GM12875 (cell line): Measurements from ENCODE around the gene SULT1C4.

Source experiments
- H3K4me3 ChIP-seq: one replicate; pipeline ENCODE4 v1.5.1; 2011; ENCODE audit warnings: low read depth, low read length, control low read depth
- TF ChIP-seq, protein P1 (sequence below): IDR thresholded peaks from 2 replicates; pipeline ENCODE4 v1.5.1; 2011; ENCODE audit warnings: low read depth, mild to moderate bottlenecking, control low read depth, inconsistent platforms, low read length, moderate library complexity, borderline replicate concordance; ENCODE audit not compliant: insufficient read depth

The SULT1C4 gene

DNA sequence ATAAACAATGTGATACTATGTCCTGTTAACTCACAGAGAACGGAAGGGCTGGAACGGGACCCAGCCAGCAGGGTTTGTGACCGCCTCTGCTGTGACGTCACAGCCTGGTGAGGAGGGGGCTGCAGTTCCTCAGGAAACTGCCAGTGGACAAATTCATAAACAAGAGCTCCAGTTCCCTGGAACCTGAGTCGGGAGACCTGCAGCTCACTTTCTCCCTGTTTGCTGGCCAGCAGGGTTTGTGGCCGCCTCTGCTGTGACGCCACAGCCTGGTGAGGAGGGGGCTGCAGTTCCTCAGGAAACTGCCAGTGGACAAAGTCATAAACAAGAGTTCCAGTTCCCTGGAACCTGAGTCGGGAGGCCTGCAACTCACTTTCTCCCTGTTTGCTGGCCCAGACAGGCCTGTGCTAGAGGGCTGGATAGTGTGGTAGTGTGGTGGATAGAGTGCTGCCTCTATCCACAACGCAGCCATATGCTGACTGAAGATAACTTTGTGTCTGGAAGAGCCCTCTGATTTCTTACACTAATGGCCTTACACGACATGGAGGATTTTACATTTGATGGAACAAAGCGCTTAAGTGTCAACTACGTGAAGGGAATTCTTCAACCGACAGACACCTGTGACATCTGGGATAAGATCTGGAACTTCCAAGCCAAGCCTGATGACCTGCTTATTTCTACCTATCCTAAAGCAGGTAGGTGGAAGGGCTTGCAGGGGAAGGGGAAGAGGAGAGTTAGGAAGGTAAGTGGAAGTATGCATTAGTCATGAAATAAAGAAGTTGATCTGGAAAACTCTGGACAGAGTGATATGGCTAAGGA, at the start of gene SULT1C4:
Gene SULT1C4 (plus strand): TSS at position 140 of the 816 bp plus-strand sequence. CDS start 384 bp downstream, at position 524.
- no peak within 1 kb of the TSS for H3K4me3 ChIP-seq
- TF ChIP-seq, protein P1, sequence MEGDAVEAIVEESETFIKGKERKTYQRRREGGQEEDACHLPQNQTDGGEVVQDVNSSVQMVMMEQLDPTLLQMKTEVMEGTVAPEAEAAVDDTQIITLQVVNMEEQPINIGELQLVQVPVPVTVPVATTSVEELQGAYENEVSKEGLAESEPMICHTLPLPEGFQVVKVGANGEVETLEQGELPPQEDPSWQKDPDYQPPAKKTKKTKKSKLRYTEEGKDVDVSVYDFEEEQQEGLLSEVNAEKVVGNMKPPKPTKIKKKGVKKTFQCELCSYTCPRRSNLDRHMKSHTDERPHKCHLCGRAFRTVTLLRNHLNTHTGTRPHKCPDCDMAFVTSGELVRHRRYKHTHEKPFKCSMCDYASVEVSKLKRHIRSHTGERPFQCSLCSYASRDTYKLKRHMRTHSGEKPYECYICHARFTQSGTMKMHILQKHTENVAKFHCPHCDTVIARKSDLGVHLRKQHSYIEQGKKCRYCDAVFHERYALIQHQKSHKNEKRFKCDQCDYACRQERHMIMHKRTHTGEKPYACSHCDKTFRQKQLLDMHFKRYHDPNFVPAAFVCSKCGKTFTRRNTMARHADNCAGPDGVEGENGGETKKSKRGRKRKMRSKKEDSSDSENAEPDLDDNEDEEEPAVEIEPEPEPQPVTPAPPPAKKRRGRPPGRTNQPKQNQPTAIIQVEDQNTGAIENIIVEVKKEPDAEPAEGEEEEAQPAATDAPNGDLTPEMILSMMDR = no peak

DNA sequence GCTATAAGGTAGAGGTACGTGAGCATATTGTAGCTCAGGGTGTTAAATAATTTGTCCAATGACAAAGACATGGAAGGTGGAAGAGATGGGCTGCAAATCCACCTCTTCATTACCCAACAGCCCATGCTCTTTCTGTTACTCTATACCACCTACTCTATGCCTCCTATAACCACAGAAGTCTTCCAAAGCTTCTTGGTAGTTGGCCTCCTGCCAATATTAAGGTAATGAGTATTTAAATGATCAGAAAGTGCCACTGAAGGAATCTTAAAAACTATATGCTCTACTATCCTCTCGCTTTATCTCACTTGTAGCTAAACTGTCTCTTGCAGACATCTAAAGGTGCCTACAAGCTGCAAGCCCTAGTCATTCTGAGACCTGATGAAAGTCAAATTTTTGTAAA, 48.0 kb upstream of the SULT1C4 start:
- TF ChIP-seq, protein P1 = no peak
- no peak overlapping the region for H3K4me3 ChIP-seq

DNA sequence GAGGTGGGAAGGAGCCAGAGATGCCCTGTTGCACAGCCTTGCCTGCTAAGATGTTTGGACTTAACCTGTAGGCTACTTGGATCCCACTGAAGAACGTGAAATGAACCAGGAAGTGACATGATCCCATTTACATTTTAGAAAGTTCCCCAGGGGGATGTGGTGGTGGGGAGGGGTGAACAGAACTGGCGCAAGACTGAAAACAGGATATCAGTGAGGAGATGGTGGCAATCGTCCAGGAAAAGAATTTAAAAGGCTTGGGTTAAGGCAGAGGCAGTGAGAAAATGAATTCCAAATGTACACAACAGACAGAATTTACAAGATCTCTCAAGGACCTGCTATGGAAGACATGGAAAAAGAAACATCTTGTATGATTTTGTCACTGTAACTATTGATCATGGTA, 46.8 kb upstream of the SULT1C4 start:
- TF ChIP-seq, protein P1 = no peak
- H3K4me3 ChIP-seq = no peak overlapping the region

- no peak overlapping the region for H3K4me3 ChIP-seq
- TF ChIP-seq, protein P1 = no peak
Observed at GRCh38 chr2:108345951-108346350, 31.8 kb upstream of the SULT1C4 start.

DNA sequence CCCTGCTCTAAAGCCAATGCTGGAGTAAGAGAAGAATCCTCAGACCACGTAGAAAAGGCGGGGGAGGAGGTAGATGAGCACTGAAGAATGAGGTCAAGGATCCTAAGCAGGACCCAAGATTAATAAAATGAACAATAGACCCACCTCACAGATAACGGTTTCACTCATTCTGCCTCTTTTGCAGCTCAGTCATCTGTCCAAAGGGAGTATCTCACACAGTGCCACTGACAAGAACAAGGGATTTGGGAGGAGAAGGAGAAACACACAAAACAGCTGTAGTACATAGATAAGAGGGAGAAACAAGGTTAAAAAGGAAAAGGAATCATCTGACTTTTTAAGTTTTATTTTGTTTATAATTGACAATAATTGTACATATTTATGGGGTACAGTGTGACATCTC, 30.9 kb upstream of the SULT1C4 start:
- TF ChIP-seq, protein P1 = no peak

DNA sequence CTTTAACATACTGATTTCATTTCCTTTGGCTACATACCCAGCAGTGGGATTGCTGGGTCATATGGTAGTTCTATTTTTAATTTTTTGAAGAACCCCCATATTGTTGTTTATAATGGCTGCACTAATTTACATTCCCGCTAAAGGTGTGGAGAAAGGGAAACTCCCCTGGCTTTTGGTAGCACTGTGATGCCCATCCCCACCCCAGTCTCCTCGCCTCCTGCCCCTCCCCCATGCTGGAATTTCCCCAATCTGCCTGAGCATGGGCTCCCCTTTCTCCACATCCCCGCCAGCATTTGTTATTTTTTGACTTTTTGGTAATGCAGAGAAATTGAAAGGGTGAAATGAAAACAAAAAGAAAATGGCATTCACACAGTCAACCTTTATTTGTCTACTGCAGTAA, 30.0 kb upstream of the SULT1C4 start:
- no peak overlapping the region for H3K4me3 ChIP-seq
- TF ChIP-seq, protein P1 = no peak

More for the DNA sequence above, 30.9 kb upstream of the SULT1C4 start:
- H3K4me3 ChIP-seq = no peak overlapping the region

GRCh38 chr2:108348816-108349570, 28.8 kb upstream of the SULT1C4 start:
- H3K4me3 ChIP-seq = no peak overlapping the region
- TF ChIP-seq, protein P1 = no peak
